H9 (cell line): ENCODE data around the gene ZNHIT1. TPM values are rescaled to one million over a fixed set of nuclear protein-coding genes. Genes with fewer than 3 reads are reported as not detected.
A peak's percentile ranks its signal among the peaks of the same experiment; 100 is the strongest.

Source experiments
- DNase-seq: peaks from one replicate; pipeline ENCODE4 v3.0.0-alpha.2; 2017
- H2AFZ ChIP-seq: one replicate; pipeline ENCODE4 v1.6.1; 2013; ENCODE audit warnings: mild to moderate bottlenecking, low read length, control low read depth, moderate library complexity
- H2AK5ac ChIP-seq: 2 replicates; pipeline ENCODE4 v1.6.1; 2013; ENCODE audit warnings: low read length, control low read depth, mixed read lengths; ENCODE audit not compliant: insufficient read length
- H2BK120ac ChIP-seq: one replicate; pipeline ENCODE4 v1.6.1; 2013; ENCODE audit warnings: low read depth, mild to moderate bottlenecking, low read length, control low read depth, inconsistent platforms; ENCODE audit not compliant: poor library complexity, severe bottlenecking
- H2BK12ac ChIP-seq: 2 replicates; pipeline ENCODE4 v1.6.1; 2013; ENCODE audit warnings: low read length, control low read depth, mixed read lengths, low read depth; ENCODE audit not compliant: insufficient read length
- H2BK15ac ChIP-seq: 2 replicates; pipeline ENCODE4 v1.6.1; 2013; ENCODE audit warnings: low read depth, low read length, control low read depth
- H2BK20ac ChIP-seq: one replicate; pipeline ENCODE4 v1.6.1; 2013; ENCODE audit warnings: low read depth, mild to moderate bottlenecking, low read length, control low read depth, inconsistent platforms; ENCODE audit not compliant: poor library complexity, severe bottlenecking
- H2BK5ac ChIP-seq: 2 replicates; pipeline ENCODE4 v1.6.1; 2013; ENCODE audit warnings: low read length, control low read depth, mixed read lengths; ENCODE audit not compliant: insufficient read length
- H3K14ac ChIP-seq: 2 replicates; pipeline ENCODE4 v1.6.1; 2013; ENCODE audit warnings: low read length, control low read depth; ENCODE audit not compliant: insufficient read depth
- H3K18ac ChIP-seq: 2 replicates; pipeline ENCODE4 v1.6.1; 2013; ENCODE audit warnings: low read depth, mild to moderate bottlenecking, mixed read lengths, low read length, control low read depth; ENCODE audit not compliant: insufficient read length
- H3K23ac ChIP-seq: 2 replicates; pipeline ENCODE4 v1.6.1; 2013; ENCODE audit warnings: low read length, control low read depth, mixed read lengths, low read depth; ENCODE audit not compliant: insufficient read length
- H3K23me2 ChIP-seq: 2 replicates; pipeline ENCODE4 v1.6.1; 2013; ENCODE audit warnings: low read depth, mild to moderate bottlenecking, mixed read lengths, low read length, control low read depth; ENCODE audit not compliant: insufficient read length, poor library complexity, severe bottlenecking
- H3K27ac ChIP-seq: 2 replicates; pipeline ENCODE4 v1.5.1; 2013; ENCODE audit warnings: low read length, control low read depth, mixed read lengths, low read depth; ENCODE audit not compliant: insufficient read length
- H3K27me3 ChIP-seq: 2 replicates; pipeline ENCODE4 v1.6.1; 2013; ENCODE audit warnings: low read length, control low read depth, inconsistent platforms; ENCODE audit not compliant: insufficient read depth
- H3K4ac ChIP-seq: 2 replicates; pipeline ENCODE4 v1.6.1; 2013; ENCODE audit warnings: low read depth, mild to moderate bottlenecking, control low read depth, inconsistent platforms, low read length, moderate library complexity
- H3K4me1 ChIP-seq: 2 replicates; pipeline ENCODE4 v1.6.1; 2013; ENCODE audit warnings: low read length, control low read depth, inconsistent platforms; ENCODE audit not compliant: insufficient read depth
- H3K4me2 ChIP-seq: 2 replicates; pipeline ENCODE4 v1.6.1; 2013; ENCODE audit warnings: low read length, control low read depth, mixed read lengths; ENCODE audit not compliant: insufficient read length, insufficient read depth
- H3K56ac ChIP-seq: 2 replicates; pipeline ENCODE4 v1.6.1; 2013; ENCODE audit warnings: low read depth, mild to moderate bottlenecking, mixed read lengths, low read length, control low read depth; ENCODE audit not compliant: insufficient read length
- H3K79me1 ChIP-seq: 2 replicates; pipeline ENCODE4 v1.6.1; 2013; ENCODE audit warnings: low read depth, mild to moderate bottlenecking, moderate library complexity, low read length, control low read depth, inconsistent platforms; ENCODE audit not compliant: insufficient read depth, poor library complexity, severe bottlenecking
- H3K79me2 ChIP-seq: 2 replicates; pipeline ENCODE4 v1.6.1; 2013; ENCODE audit warnings: low read length, control low read depth, inconsistent platforms; ENCODE audit not compliant: insufficient read depth
- H3K9ac ChIP-seq: 2 replicates; pipeline ENCODE4 v1.6.1; 2013; ENCODE audit warnings: low read length, control low read depth, mixed read lengths; ENCODE audit not compliant: insufficient read length; ENCODE audit errors: extremely low read depth
- H3K9me3 ChIP-seq: one replicate; pipeline ENCODE4 v1.6.1; 2013; ENCODE audit warnings: low read depth, low read length, inconsistent platforms; ENCODE audit not compliant: control insufficient read depth
- H3T11ph ChIP-seq: one replicate; pipeline ENCODE4 v1.6.1; 2013; ENCODE audit warnings: mild to moderate bottlenecking, low read length, control low read depth, inconsistent platforms
- H4K20me1 ChIP-seq: one replicate; pipeline ENCODE4 v1.6.1; 2013; ENCODE audit not compliant: control insufficient read depth, insufficient read length, insufficient read depth
- H4K5ac ChIP-seq: 2 replicates; pipeline ENCODE4 v1.6.1; 2013; ENCODE audit warnings: low read depth, mild to moderate bottlenecking, mixed read lengths, low read length, control low read depth; ENCODE audit not compliant: insufficient read length
- H4K8ac ChIP-seq: replicated peaks from 2 replicates; pipeline ENCODE4 v1.6.1; 2013; ENCODE audit warnings: low read length, control low read depth, mixed read lengths, low read depth; ENCODE audit not compliant: insufficient read length
- H4K91ac ChIP-seq: 2 replicates; pipeline ENCODE4 v1.6.1; 2013; ENCODE audit warnings: low read depth, mild to moderate bottlenecking, moderate library complexity, mixed read lengths, low read length, control low read depth; ENCODE audit not compliant: insufficient read length
- H3K27ac Mint-ChIP-seq, 3 experiments: 2 replicates in 2 of 3; 3 replicates in 1 of 3; pipeline ENCODE4 v1.8.0; 2020 to 2021; ENCODE audit warnings: mixed read lengths in 3 of 3, mild to moderate bottlenecking in 1 of 3, moderate library complexity in 1 of 3
- H3K27me3 Mint-ChIP-seq: 2 replicates; pipeline ENCODE4 v1.8.0; 2021; ENCODE audit warnings: low read depth, mild to moderate bottlenecking, moderate library complexity, mixed read lengths
- H3K36me3 Mint-ChIP-seq, 3 experiments: 2 replicates in 2 of 3; 3 replicates in 1 of 3; pipeline ENCODE4 v1.8.0; 2020 to 2021; ENCODE audit warnings: low read depth in 3 of 3, mixed read lengths in 3 of 3; ENCODE audit not compliant: insufficient read depth in 1 of 3
- H3K4me1 Mint-ChIP-seq, 2 experiments: 2 replicates each; pipeline ENCODE4 v1.8.0; 2020; ENCODE audit warnings: mixed read lengths in 2 of 2
- H3K4me3 Mint-ChIP-seq, 2 experiments: 2 replicates in 1 of 2; 3 replicates in 1 of 2; pipeline ENCODE4 v1.8.0; 2020 to 2021; ENCODE audit warnings: mild to moderate bottlenecking in 2 of 2, mixed read lengths in 2 of 2, moderate library complexity in 1 of 2
- H3K9me3 Mint-ChIP-seq, 2 experiments: 2 replicates in 1 of 2; 3 replicates in 1 of 2; pipeline ENCODE4 v1.8.0; 2020; ENCODE audit warnings: mild to moderate bottlenecking in 2 of 2, mixed read lengths in 2 of 2, moderate library complexity in 1 of 2
- WGBS: extraction: QIAGEN DNeasy Blood & Tissue Kit; methylation state at CpG from one replicate; pipeline ENCODE4 v1.1.7; 2013; ENCODE audit warnings: missing lambda C conversion rate, low lambda C conversion rate, mixed read lengths; ENCODE audit not compliant: insufficient read length; ENCODE audit errors: extremely low coverage; 5-methylcytosine and 5-hydroxymethylcytosine counted together
- total RNA-seq: library from RNA; stranded (reverse); gene quantifications from 2 replicates; pipeline ENCODE4 v1.2.1, GENCODE V29; 2021
- TF ChIP-seq, protein P1 (sequence below): fragments of 200-600 bp; sonication (generic); conservative IDR thresholded peaks from 3 replicates; pipeline ENCODE4 v1.8.0; 2021; ENCODE audit warnings: antibody characterized with exemption, mild to moderate bottlenecking

Gene ZNHIT1
- total RNA-seq, 1 experiment from 2014 or later, result 52.7 TPM

GRCh38 chr7:101171442-101171837, 46.5 kb upstream of the ZNHIT1 start:
- Histone ChIP-seq H3K4me1 (peaks cover 13% of the 10 kb centered on the region; the same call in 1 of the 2 replicates), H4K8ac (no peak overlapping the region), H3K14ac (no peak overlapping the region), H4K5ac (no peak overlapping the region), H3K23ac (no peak overlapping the region), H3K9me3 (no peaks in the 10 kb centered on the region), H3K18ac (no peak overlapping the region), H4K20me1 (no peaks in the 10 kb centered on the region), H3K4ac (no peak overlapping the region), H2BK120ac (no peak overlapping the region), H3K27me3 (peaks cover 63% of the 10 kb centered on the region), H3T11ph (no peak overlapping the region), H3K79me1 (no peaks in the 10 kb centered on the region), H3K4me2 (peak overlapping the region; percentile 68), H4K91ac (no peak overlapping the region), H3K79me2 (no peaks in the 10 kb centered on the region), H3K27ac (no peak overlapping the region), H2AK5ac (no peak overlapping the region), H3K23me2 (peaks cover 46% of the 10 kb centered on the region), H3K56ac (no peak overlapping the region), H2AFZ (no peak overlapping the region), H2BK15ac (no peak overlapping the region), H2BK20ac (no peak overlapping the region), H2BK12ac (no peak overlapping the region), H3K9ac (no peak overlapping the region), H2BK5ac (no peak overlapping the region)
- DNase-seq, result no peak
- TF ChIP-seq, protein P1, sequence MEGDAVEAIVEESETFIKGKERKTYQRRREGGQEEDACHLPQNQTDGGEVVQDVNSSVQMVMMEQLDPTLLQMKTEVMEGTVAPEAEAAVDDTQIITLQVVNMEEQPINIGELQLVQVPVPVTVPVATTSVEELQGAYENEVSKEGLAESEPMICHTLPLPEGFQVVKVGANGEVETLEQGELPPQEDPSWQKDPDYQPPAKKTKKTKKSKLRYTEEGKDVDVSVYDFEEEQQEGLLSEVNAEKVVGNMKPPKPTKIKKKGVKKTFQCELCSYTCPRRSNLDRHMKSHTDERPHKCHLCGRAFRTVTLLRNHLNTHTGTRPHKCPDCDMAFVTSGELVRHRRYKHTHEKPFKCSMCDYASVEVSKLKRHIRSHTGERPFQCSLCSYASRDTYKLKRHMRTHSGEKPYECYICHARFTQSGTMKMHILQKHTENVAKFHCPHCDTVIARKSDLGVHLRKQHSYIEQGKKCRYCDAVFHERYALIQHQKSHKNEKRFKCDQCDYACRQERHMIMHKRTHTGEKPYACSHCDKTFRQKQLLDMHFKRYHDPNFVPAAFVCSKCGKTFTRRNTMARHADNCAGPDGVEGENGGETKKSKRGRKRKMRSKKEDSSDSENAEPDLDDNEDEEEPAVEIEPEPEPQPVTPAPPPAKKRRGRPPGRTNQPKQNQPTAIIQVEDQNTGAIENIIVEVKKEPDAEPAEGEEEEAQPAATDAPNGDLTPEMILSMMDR, result no peak
- Mint-ChIP-seq H3K27ac (no peak overlapping the region), H3K4me3 (peak overlapping the region; percentile 55 to 79), H3K36me3 (no peaks in the 10 kb centered on the region), H3K27me3 (peaks cover 98% of the 10 kb centered on the region), H3K4me1 (peaks cover 56 to 64% of the 10 kb centered on the region in 2 experiments), H3K9me3 (peaks cover 0 to 2% of the 10 kb centered on the region in 2 experiments; a peak in 2 of 5 replicates)
- no CpG with 5 or more reads among the region's 13 CpGs for WGBS
